HCT116 (cell line): ENCODE data around the gene SLC35G2. TPM values are rescaled to one million over a fixed set of nuclear protein-coding genes. Genes with fewer than 3 reads are reported as not detected.

Experiments
- ATAC-seq: fragments of 200-7000 bp; cut with Tn5 transposase; 2 replicates; pipeline ENCODE4 v1.9.1; 2020; ENCODE audit warnings: mild to moderate bottlenecking, moderate library complexity
- BruUV-seq: library from RNA; stranded (reverse); fragments of 400-500 nt; replicated peaks from 2 replicates; lab custom pipeline; 2021; lab: Mats Ljungman, UMichigan
- CTCF ChIA-PET: fragments of 300-600 bp; sonication (Branson Sonifier 250); formaldehyde crosslinking; loops from one replicate; lab custom pipeline; 2021; ENCODE audit warnings: antibody characterized with exemption; lab: Charles Lee
- POLR2A ChIA-PET: fragments of 300-600, 350-600 bp; sonication (Branson Sonifier 250); formaldehyde crosslinking; loops from one replicate; lab custom pipeline; 2021; ENCODE audit warnings: antibody characterized with exemption; lab: Charles Lee
- RAD21 ChIA-PET, 2 experiments: fragments of 300-600 bp; sonication (Branson Sonifier 250); formaldehyde crosslinking; loops; one replicate each; lab custom pipeline; 2023; ENCODE audit warnings: low total read pairs in 2 of 2; ENCODE audit not compliant: uncharacterized antibody in 2 of 2, unreplicated experiment in 2 of 2, low non-redundant PET in 1 of 2; lab: Charles Lee
- DNase-seq: peaks from one replicate; pipeline ENCODE4 v3.0.0-alpha.2; 2010; ENCODE audit warnings: low read depth, low spot score
- H2AFZ ChIP-seq: fragments of 200-600 bp; shearing (Covaris generic), sonication (generic); 2 replicates; pipeline ENCODE4 v1.6.1; 2017; ENCODE audit warnings: low read depth, mixed run types, mixed read lengths, antibody characterized with exemption, low read length; ENCODE audit not compliant: poor library complexity, severe bottlenecking
- H3K27ac ChIP-seq: 2 replicates; pipeline ENCODE4 v1.5.1; 2012; ENCODE audit warnings: low read depth, low read length
- H3K27me3 ChIP-seq: fragments of 200-600 bp; sonication (generic); 2 replicates; pipeline ENCODE4 v1.6.1; 2016; ENCODE audit warnings: mixed run types, low read length, mixed read lengths; ENCODE audit not compliant: insufficient read depth
- H3K36me3 ChIP-seq, 2 experiments: fragments of 200-500 bp in 1 of 2; fragments of 200-600 bp in 1 of 2; sonication (Bioruptor generic) in 1 of 2; sonication (generic) in 1 of 2; 2 replicates each; pipeline versions ENCODE4 v1.5.1 to v1.6.1; 2014 to 2016; ENCODE audit warnings: low read length in 2 of 2, inconsistent platforms in 1 of 2, mixed read lengths in 1 of 2, mixed run types in 1 of 2; ENCODE audit not compliant: insufficient read depth in 2 of 2, control insufficient read depth in 1 of 2
- H3K4me1 ChIP-seq, 2 experiments: fragments of 200-600 bp in 1 of 2; sonication (generic) in 1 of 2; 2 replicates each; pipeline versions ENCODE4 v1.5.1 to v1.6.1; 2012 to 2017; ENCODE audit warnings: low read length in 2 of 2, inconsistent platforms in 1 of 2, mild to moderate bottlenecking in 1 of 2, mixed read lengths in 1 of 2, mixed run types in 1 of 2, moderate library complexity in 1 of 2; ENCODE audit not compliant: insufficient read depth in 2 of 2, control insufficient read depth in 1 of 2
- H3K4me2 ChIP-seq: fragments of 200-600 bp; sonication (generic); 2 replicates; pipeline ENCODE4 v1.6.1; 2017; ENCODE audit warnings: mixed run types, low read length, mixed read lengths
- H3K4me3 ChIP-seq, 2 experiments: fragments of 200-600 bp in 1 of 2; sonication (generic) in 1 of 2; replicated peaks in 1 of 2; 2 replicates each; pipeline ENCODE4 v1.5.1; 2011 to 2016; ENCODE audit warnings: low read length in 2 of 2, control low read depth in 1 of 2, low read depth in 1 of 2, mild to moderate bottlenecking in 1 of 2, mixed read lengths in 1 of 2, mixed run types in 1 of 2
- H3K79me2 ChIP-seq: fragments of 200-600 bp; sonication (generic); 2 replicates; pipeline ENCODE4 v1.6.1; 2017; ENCODE audit warnings: mild to moderate bottlenecking, mixed run types, low read length, moderate library complexity, mixed read lengths; ENCODE audit not compliant: insufficient read depth
- H3K9ac ChIP-seq: fragments of 200-600 bp; sonication (generic); 2 replicates; pipeline ENCODE4 v1.6.1; 2016; ENCODE audit warnings: low read length, mixed read lengths
- H3K9me2 ChIP-seq: fragments of 200-600 bp; sonication (generic), shearing (Covaris generic); 2 replicates; pipeline ENCODE4 v1.6.1; 2017; ENCODE audit warnings: mixed run types, mild to moderate bottlenecking, moderate library complexity; ENCODE audit not compliant: insufficient read depth
- H3K9me3 ChIP-seq, 2 experiments: fragments of 200-500 bp in 1 of 2; fragments of 200-600 bp in 1 of 2; sonication (Bioruptor generic) in 1 of 2; sonication (generic) in 1 of 2; 2 replicates each; pipeline ENCODE4 v1.6.1; 2014 to 2017; ENCODE audit warnings: low read length in 2 of 2, mixed read lengths in 2 of 2, inconsistent platforms in 1 of 2, low read depth in 1 of 2, mild to moderate bottlenecking in 1 of 2, mixed run types in 1 of 2, moderate library complexity in 1 of 2; ENCODE audit not compliant: control insufficient read depth in 1 of 2, insufficient read depth in 1 of 2
- H4K20me1 ChIP-seq: fragments of 200-600 bp; sonication (generic), shearing (Covaris generic); 2 replicates; pipeline ENCODE4 v1.6.1; 2017; ENCODE audit warnings: mixed run types, mild to moderate bottlenecking, moderate library complexity; ENCODE audit not compliant: insufficient read depth
- CBX3 ChIP-seq: IDR thresholded peaks from 2 replicates; pipeline ENCODE4 v1.6.1; 2012; ENCODE audit warnings: low read depth
- CEBPB ChIP-seq: IDR thresholded peaks from 2 replicates; pipeline ENCODE4 v1.6.1; 2012; ENCODE audit warnings: low read depth
- CTCF ChIP-seq, 3 experiments: fragments of 200-600 bp in 1 of 3; sonication (generic) in 1 of 3; IDR thresholded peaks in 2 of 3; conservative IDR thresholded peaks in 1 of 3; 2 replicates each; pipeline ENCODE4 v1.5.1; 2012 to 2017; ENCODE audit warnings: low read depth in 2 of 3, low read length in 2 of 3, antibody characterized with exemption in 1 of 3, borderline replicate concordance in 1 of 3, control low read depth in 1 of 3, mild to moderate bottlenecking in 1 of 3, mixed read lengths in 1 of 3, mixed run types in 1 of 3, moderate library complexity in 1 of 3; ENCODE audit not compliant: insufficient read depth in 1 of 3
- EGR1 ChIP-seq: IDR thresholded peaks from 2 replicates; pipeline ENCODE4 v1.6.1; 2012; ENCODE audit warnings: low read depth
- FOSL1 ChIP-seq: IDR thresholded peaks from 2 replicates; pipeline ENCODE4 v1.6.1; 2012; ENCODE audit warnings: low read depth
- RAD21 ChIP-seq: IDR thresholded peaks from 2 replicates; pipeline ENCODE4 v1.6.1; 2012; ENCODE audit warnings: low read depth, mild to moderate bottlenecking
- SIN3A ChIP-seq: IDR thresholded peaks from 2 replicates; pipeline ENCODE4 v1.6.1; 2012; ENCODE audit warnings: low read depth
- SP1 ChIP-seq: IDR thresholded peaks from 2 replicates; pipeline ENCODE4 v1.6.1; 2012; ENCODE audit warnings: low read depth
- SRF ChIP-seq: IDR thresholded peaks from 2 replicates; pipeline ENCODE4 v1.6.1; 2012; ENCODE audit warnings: low read depth
- TCF7L2 ChIP-seq: IDR thresholded peaks from 2 replicates; pipeline ENCODE4 v1.7.0; 2011; ENCODE audit warnings: borderline replicate concordance, inconsistent platforms; ENCODE audit not compliant: insufficient read depth, insufficient read length; ENCODE audit errors: extremely low read depth
- YY1 ChIP-seq: IDR thresholded peaks from 2 replicates; pipeline ENCODE4 v1.6.1; 2011; ENCODE audit warnings: low read length, low read depth, moderate library complexity, mild to moderate bottlenecking; ENCODE audit not compliant: insufficient replicate concordance; ENCODE audit errors: extremely low read depth
- ZBTB33 ChIP-seq: IDR thresholded peaks from 2 replicates; pipeline ENCODE4 v1.6.1; 2011; ENCODE audit warnings: mild to moderate bottlenecking, low read length, moderate library complexity; ENCODE audit not compliant: insufficient replicate concordance; ENCODE audit errors: extremely low read depth
- ZNF274 ChIP-seq: fragments of 200-500 bp; sonication (Bioruptor generic); IDR thresholded peaks from 2 replicates; pipeline ENCODE4 v1.6.1; 2014; ENCODE audit warnings: mild to moderate bottlenecking, low read depth, low read length, inconsistent platforms
- intact Hi-C: fragments of 100-400 bp; cut with micrococcal nuclease; formaldehyde crosslinking; loops from 2 replicates; pipeline ENCODE4 v1.10.0; 2022
- total RNA-seq: library from RNA; stranded (reverse); gene quantifications from one replicate; pipeline ENCODE4 v1.2.1, GENCODE V29; 2021; ENCODE audit not compliant: unreplicated experiment
- TF ChIP-seq, protein P1 (sequence below): IDR thresholded peaks from 2 replicates; pipeline ENCODE4 v1.6.1; 2012
- TF ChIP-seq, protein P2 (sequence below): IDR thresholded peaks from 2 replicates; pipeline ENCODE4 v1.6.1; 2012; ENCODE audit warnings: low read depth

The SLC35G2 gene
- total RNA-seq, 1 experiment from 2014 or later: 3.3 TPM

DNA sequence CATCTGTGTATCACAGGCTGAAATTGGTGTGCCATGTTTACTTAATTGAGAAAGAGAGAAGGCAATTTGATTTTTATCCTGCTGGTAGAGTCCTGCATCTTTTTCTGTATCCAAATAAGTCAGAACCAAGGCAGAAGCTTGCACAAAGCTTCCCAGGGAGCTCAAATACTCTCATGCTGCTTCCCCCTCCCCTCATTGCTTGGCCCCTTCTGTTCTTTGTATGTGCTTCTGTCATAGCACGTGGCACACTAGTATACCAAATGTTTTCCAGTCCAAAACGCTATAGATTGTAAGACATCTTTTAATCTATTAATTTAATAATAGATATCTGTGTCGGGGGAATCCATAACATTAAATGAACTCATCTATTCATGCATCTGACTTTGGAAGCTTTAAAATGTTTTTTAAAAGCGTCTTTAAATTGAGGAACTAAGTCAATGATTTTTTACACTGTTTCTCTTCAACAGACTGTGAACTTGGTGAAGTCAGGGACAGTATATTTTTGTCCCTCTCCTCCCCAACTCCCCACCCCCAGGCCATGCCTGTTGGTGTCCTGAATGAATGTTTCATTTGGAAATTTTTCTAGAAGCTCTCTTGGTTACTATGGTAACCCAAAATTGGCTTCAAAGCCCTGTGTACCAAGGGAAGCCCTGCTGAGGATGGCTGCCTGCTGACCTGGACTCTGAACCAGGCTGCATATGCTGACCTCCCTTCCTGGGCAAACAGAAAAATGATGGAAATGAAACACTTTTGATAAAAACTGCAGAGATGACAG, 26.2 kb upstream of the SLC35G2 start:
- Histone ChIP-seq H3K79me2 (no peaks in the 10 kb centered on the region), H3K36me3 (no peaks in the 10 kb centered on the region), H3K4me1 (peaks cover 0 to 4% of the 10 kb centered on the region in 2 experiments; a peak in 1 of 4 replicates), H2AFZ (no peak overlapping the region), H3K9me3 (no peaks in the 10 kb centered on the region), H3K4me2 (no peak overlapping the region), H3K4me3 (no peak overlapping the region), H3K9ac (no peak overlapping the region), H3K9me2 (no peaks in the 10 kb centered on the region), H3K27me3 (no peaks in the 10 kb centered on the region), H3K27ac (no peak overlapping the region)
- CTCF ChIA-PET: no interaction called here
- no TSS peak for BruUV-seq
- no peak for ATAC-seq
- POLR2A ChIA-PET: no interaction called here
- no peak for DNase-seq
- intact Hi-C loops: no loop called here
- TF ChIP-seq, protein P1, sequence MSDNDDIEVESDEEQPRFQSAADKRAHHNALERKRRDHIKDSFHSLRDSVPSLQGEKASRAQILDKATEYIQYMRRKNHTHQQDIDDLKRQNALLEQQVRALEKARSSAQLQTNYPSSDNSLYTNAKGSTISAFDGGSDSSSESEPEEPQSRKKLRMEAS: no peak
- TF ChIP-seq ZBTB33 (no peak), FOSL1 (no peak), ZNF274 (no peak), SP1 (no peak), TCF7L2 (no peak), RAD21 (no peak), CEBPB (no peak), CTCF (IDR thresholded peaks at IDR 0.05 in 2 of 3, conservative IDR thresholded peaks at IDR 0.05 in 1 of 3; ENCODE audit: borderline replicate concordance in 1 of 3, insufficient read depth in 1 of 3, low read depth in 2 of 3, low read length in 2 of 3) (no peak), SIN3A (no peak), YY1 (no peak), EGR1 (no peak), CBX3 (no peak), SRF (no peak)
- TF ChIP-seq, protein P2, sequence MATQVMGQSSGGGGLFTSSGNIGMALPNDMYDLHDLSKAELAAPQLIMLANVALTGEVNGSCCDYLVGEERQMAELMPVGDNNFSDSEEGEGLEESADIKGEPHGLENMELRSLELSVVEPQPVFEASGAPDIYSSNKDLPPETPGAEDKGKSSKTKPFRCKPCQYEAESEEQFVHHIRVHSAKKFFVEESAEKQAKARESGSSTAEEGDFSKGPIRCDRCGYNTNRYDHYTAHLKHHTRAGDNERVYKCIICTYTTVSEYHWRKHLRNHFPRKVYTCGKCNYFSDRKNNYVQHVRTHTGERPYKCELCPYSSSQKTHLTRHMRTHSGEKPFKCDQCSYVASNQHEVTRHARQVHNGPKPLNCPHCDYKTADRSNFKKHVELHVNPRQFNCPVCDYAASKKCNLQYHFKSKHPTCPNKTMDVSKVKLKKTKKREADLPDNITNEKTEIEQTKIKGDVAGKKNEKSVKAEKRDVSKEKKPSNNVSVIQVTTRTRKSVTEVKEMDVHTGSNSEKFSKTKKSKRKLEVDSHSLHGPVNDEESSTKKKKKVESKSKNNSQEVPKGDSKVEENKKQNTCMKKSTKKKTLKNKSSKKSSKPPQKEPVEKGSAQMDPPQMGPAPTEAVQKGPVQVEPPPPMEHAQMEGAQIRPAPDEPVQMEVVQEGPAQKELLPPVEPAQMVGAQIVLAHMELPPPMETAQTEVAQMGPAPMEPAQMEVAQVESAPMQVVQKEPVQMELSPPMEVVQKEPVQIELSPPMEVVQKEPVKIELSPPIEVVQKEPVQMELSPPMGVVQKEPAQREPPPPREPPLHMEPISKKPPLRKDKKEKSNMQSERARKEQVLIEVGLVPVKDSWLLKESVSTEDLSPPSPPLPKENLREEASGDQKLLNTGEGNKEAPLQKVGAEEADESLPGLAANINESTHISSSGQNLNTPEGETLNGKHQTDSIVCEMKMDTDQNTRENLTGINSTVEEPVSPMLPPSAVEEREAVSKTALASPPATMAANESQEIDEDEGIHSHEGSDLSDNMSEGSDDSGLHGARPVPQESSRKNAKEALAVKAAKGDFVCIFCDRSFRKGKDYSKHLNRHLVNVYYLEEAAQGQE: no peak
- TF ChIP-seq, all 23 proteins: peak for 0
- no peaks in the 10 kb centered on the region for H4K20me1 ChIP-seq
- RAD21 ChIA-PET: no interaction called here
